ENCODE results near the gene ABCG4.
"Not testable (repeated sequence)": the region's sequence is repeated elsewhere in the genome, so short reads cannot be mapped to it uniquely, and the experiment has no call there.

Gene ABCG4

DNA sequence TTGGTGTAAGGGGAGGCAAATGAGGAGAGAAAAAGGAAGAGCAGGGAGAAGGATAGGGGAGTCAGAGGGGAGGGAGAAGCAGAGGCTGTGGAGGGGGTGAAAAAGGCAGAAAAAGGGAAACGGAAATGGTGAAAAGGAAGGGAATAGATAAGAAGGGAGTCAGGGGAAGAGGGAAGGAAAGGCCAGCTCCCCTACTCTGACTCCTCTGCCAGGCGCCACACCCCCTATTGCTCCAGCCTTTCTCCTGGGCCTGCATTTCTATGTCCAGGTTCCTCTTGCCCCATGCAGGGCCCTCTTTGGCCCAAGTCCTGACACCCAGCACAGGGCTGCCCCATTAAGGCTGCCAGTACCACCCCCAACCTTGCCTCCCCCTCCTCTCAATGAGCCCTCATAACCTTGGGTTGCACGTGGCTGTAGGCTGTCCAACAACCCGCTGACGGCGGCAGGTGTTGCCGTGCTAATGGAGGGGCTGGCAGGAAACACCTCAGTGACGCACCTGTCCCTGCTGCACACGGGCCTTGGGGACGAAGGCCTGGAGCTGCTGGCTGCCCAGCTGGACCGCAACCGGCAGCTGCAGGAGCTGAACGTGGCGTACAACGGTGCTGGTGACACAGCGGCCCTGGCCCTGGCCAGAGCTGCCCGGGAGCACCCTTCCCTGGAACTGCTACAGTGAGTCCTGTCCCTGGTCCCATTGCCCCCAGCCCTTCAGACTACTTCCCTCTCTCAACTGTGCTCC is 33.0 kb downstream of the ABCG4 start:
- DNase-seq (ENCODE audit: low read depth in 2 of 2): no peak

GRCh38 chr11:119184399-119184798 is 35.5 kb downstream of the ABCG4 start:
- not testable (repeated sequence) for DNase-seq (ENCODE audit: low read depth in 2 of 2)

GRCh38 chr11:119185981-119186634 is 37.3 kb downstream of the ABCG4 start:
- DNase-seq (ENCODE audit: low read depth in 2 of 2): no peak

DNA sequence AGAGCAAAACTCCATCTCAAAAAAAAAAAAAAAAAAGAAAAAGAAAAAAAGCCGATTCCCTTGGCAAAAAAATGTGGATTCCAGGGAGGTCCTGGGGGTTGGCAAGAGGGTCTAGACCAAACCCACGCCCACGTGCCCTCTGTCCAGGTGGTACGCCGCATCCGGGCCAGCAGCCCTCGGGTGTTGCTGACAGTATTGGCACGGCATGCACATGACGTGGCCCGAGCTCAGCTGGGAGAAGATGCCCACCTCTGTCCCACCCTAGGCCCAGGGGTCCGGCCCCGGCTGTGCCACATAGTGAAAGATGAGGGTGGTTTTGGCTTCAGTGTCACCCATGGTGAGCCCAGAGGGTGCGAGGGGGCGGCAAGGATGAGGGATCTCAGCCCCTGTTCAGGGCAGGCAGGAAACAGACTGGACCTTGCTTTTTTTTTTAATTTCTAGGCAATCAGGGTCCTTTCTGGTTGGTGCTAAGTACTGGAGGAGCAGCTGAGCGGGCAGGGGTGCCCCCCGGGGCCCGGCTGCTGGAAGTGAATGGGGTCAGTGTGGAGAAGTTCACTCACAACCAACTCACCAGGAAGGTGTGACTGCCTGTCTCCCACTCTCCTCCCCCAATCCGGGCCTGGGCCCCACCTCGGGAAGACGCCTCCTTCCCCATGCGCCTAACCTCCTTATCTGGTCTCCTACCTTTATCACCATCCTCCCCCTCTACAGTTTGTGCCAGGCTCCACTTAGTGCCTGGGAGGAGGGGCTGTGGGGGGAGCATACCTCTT is 38.5 kb downstream of the ABCG4 start:
- DNase-seq (ENCODE audit: low read depth in 2 of 2): no peak

- DNase-seq (ENCODE audit: low read depth in 2 of 2): no peak
Measured at GRCh38 chr11:119188067-119188466, 39.2 kb downstream of the ABCG4 start.

GRCh38 chr11:119188887-119189286 is 40.0 kb downstream of the ABCG4 start:
- DNase-seq (ENCODE audit: low read depth in 2 of 2): no peak

GRCh38 chr11:119189393-119189792 is 40.5 kb downstream of the ABCG4 start:
- DNase-seq (ENCODE audit: low read depth in 2 of 2): no peak

DNA sequence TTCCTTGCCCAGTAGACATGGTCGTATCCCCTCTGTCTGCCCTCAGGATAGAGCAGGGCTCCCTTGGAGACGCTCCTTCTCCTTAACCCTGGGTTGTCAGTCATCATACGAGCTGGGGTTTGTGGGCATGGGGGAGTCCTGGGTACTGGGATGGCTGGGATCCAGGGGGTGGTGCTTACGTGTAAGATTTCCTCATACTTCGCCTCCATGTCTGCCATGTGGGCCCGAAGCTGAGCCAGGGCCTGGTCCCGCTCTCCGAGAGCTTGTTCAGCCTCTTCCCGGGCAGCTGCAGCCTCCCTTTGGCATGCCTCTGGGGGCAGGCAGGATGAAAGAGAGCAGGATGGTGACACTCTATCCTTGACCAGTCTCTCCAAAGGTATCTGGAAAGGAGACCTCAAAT is 41.7 kb downstream of the ABCG4 start:
- DNase-seq (ENCODE audit: low read depth in 2 of 2): no peak

GRCh38 chr11:119191265-119191664 is 42.4 kb downstream of the ABCG4 start:
- not testable (repeated sequence) for DNase-seq (ENCODE audit: low read depth in 2 of 2)

DNA sequence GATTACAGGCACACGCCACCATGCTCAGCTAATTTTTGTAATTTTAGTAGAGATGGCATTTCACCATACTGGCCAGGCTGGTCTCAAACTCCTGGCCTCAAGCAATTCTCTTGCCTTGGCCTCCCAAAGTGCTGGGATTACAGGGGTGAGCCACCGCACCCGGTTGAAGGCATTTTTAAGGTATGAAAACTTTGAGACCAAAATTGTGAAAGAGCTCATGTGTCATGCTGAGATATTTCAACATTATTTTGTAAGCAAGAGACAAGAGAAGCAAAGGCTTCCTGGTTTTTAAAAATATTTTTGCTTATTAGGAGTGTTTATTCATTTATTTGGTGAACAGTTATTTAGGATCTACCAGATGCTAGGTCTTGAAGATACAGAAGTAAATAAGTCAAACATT is 43.3 kb downstream of the ABCG4 start:
- no peak for DNase-seq (ENCODE audit: low read depth in 2 of 2)

DNA sequence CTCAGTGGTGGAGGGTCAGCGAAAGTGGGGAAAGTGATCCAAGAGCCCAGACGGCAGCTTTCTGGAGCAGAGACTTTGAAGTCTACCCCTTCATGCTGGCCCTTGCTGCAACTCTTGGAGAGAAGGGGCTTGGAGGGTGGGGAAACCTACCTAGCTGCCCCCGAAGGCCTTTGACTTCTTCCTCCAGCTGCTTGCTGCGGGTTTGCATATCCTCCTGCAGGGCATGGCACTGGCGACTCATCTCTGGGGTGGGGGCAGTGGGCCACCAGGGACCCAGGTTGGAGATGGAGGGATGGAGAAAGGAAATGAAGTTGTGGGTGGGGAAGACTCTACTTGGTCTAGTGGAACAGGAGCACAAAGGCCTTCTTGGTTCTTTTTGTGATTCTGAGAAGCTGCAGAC is 44.1 kb downstream of the ABCG4 start:
- no peak for DNase-seq (ENCODE audit: low read depth in 2 of 2)

- no peak for DNase-seq (ENCODE audit: low read depth in 2 of 2)
Measured at GRCh38 chr11:119193626-119194025, 44.8 kb downstream of the ABCG4 start.

GRCh38 chr11:119194811-119195440 is 46.1 kb downstream of the ABCG4 start:
- no peak for DNase-seq (ENCODE audit: low read depth in 2 of 2)

GRCh38 chr11:119195680-119196079 is 46.8 kb downstream of the ABCG4 start:
- peak in 1 of 2 experiments; percentile 13 for DNase-seq (ENCODE audit: low read depth in 2 of 2)

DNA sequence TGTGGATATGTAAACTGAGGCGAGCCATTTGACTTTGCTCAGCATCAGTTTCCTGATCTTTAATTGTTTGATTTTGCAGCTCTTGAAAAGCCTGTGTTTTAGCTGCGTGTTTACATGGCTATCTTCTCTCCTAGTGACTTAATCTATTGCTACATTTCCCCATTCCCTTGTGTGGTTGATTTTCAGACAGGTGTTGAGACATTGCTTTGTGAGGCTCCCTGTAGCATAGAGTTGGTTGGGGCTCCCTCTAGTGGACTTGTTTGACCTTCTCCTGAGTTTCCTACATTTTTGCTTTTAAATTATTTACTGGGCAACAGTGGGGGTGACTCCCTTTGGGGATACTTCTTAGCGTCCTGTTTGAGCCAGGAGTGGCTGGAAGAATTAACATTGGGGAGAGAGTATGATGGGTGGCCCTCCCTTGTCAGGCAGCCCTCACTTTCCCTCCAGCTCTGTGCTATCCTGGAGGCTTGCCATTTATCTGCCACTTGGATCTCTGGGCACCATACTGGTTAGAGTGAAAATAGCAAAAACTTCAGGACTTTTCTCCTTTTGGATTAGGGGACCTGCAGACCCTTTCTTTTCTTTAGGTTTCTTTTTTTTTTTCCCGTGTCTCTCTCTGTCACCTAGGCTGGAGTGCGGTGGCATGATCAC is 48.1 kb downstream of the ABCG4 start:
- peak; percentile 65 for DNase-seq (ENCODE audit: low read depth in 2 of 2)

- no peak for DNase-seq (ENCODE audit: low read depth in 2 of 2)
Measured at GRCh38 chr11:119198925-119199324, 50.1 kb downstream of the ABCG4 start.

DNA sequence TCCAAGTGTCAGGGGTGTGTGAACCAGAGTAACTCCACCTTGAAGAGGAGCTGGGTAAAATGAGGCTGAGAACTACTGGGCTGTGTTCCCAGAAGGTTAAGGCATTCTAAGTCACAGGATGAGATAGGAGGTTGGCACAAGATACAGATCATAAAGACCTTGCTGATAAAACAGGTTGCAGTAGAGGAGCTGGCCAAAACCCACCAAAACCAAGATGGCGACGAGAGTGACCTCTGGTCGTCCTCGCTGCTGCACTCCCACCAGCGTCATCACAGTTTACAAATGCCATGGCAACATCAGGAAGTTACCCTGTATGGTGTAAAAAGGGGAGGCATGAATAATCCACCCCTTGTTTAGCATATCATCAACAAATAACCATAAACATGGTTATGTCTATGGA is 52.4 kb downstream of the ABCG4 start:
- not testable (repeated sequence) for DNase-seq (ENCODE audit: low read depth in 2 of 2)

DNA sequence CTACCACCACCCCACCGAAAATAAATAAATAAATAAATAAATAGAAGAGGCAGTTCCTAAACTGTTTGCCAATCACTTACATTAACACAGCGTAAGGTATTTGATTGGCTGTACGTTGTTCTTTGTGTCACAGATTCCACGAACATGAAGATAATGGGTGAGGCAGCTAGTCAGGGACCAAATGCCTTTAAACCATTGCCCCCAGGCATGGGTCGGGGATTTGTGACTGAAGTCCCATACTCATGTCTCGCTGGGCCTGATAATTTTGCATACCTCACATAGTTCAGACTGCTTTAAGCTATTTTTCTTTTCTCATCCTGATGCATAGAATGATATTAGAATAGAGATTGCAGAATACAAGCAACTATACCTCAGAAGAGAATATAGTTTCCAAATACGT is 53.7 kb downstream of the ABCG4 start:
- DNase-seq (ENCODE audit: low read depth in 2 of 2): no peak

- DNase-seq (ENCODE audit: low read depth in 2 of 2): no peak
Measured at GRCh38 chr11:119204066-119204465, 55.2 kb downstream of the ABCG4 start.

DNA sequence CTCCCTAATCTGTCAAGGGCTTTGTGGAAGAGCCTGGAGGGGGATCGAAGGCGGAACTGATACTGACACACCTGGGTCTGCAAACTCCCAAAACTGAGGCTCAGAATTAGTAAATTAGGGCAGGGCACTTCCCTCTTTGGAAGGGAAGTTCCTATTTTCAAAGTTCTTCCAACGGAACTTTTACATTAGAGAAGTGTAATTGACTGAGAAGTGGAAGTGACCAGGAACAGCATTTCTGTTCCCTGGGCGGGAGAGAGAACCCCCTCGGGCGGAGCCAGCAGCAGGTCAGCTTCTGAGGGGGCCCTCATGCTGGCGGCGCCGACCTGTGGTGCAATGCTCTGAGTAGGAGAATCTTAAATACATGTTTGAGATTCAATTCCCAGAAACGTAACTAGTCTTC is 56.2 kb downstream of the ABCG4 start:
- no peak for DNase-seq (ENCODE audit: low read depth in 2 of 2)

- peak; percentile 75 to 79 for DNase-seq (ENCODE audit: low read depth in 2 of 2)
Measured at GRCh38 chr11:119205574-119206510, 57.0 kb downstream of the ABCG4 start, which contains the start of gene CBL. Gene CBL, plus strand, starts transcription at chr11:119206339. Its CDS starts 79 bp downstream, at chr11:119206418.
